ENCODE measurements around the gene PRPSAP1.

GRCh38 chr17:76268991-76269981 is 84.4 kb downstream of the PRPSAP1 start:
- TF ChIP-seq EZH2phosphoT487 (IDR thresholded peaks at IDR 0.05; ENCODE audit: low read length) (no peak), CTCF (IDR thresholded peaks at IDR 0.05; ENCODE audit: low read length) (no peak), EZH2 (optimal IDR thresholded peaks at IDR 0.05; ENCODE audit: low read depth, low read length) (no peak)

Measured in MM.1S (cell line).